ENCODE data around the gene CFAP54. TPM values are rescaled to one million over a fixed set of nuclear protein-coding genes. Genes with fewer than 3 reads are reported as not detected.

CFAP54 gene
- total and polyA plus RNA-seq, 2 donors (not counting 3 experiments of a cell fraction or from before 2014, with no cell fraction given) = 3.6 to 26.9 TPM

DNA sequence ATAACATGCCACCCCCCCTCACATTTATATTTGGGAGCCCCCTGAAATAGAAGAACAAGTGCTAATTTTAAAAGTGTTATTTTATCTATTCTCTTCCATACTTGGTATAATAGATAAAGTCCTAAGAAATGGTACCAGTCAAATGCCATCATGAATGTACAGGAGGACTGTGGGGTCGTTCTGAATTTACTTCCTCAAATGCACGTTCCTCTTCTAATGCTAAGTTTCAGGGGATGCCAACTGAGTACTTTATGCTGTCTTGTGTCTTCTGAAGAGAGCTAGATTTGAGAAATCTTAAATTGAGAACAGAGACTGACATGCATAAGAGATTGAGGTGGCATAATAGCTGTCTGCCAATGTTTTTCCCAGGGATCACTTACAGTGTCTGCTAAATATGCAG lies 59.0 kb downstream of the CFAP54 start:
- dilution Hi-C loops (cut with MboI; ENCODE audit: extremely low pct_ligation_motif_present, low sequenced_read_pairs) = no loop called here
- no TSS peak for BruUV-seq (replicated peaks)
- Histone ChIP-seq H3K4me3 (replicated peaks in 1 of 3; ENCODE audit: insufficient read depth in 1 of 3, low read depth in 1 of 3, low read length in 3 of 3) (no peak overlapping the region), H3K9ac (replicated peaks; ENCODE audit: extremely low read depth, insufficient read depth, low read length) (no peak overlapping the region), H3K9me3 (replicated peaks; ENCODE audit: control insufficient read depth, insufficient read depth, low read length) (no peaks in the 10 kb centered on the region), H2AFZ (ENCODE audit: low read depth, low read length) (no peak overlapping the region), H3K9me1 (replicated peaks; ENCODE audit: control insufficient read depth, extremely low read depth, insufficient read depth, low read length) (no peaks in the 10 kb centered on the region), H3K4me1 (ENCODE audit: control insufficient read depth, extremely low read depth, insufficient read depth, low read length) (no peaks in the 10 kb centered on the region), H3K4me2 (ENCODE audit: insufficient read depth, low read length) (no peak overlapping the region), H3K36me3 (ENCODE audit: control insufficient read depth in 2 of 2, extremely low read depth in 1 of 2, insufficient read depth in 2 of 2, low read length in 2 of 2) (no peaks in the 10 kb centered on the region), H3K27me3 (ENCODE audit: control insufficient read depth in 2 of 2, insufficient read depth in 2 of 2, low read length in 2 of 2) (no peaks in the 10 kb centered on the region), H4K20me1 (replicated peaks; ENCODE audit: control insufficient read depth, extremely low read depth, insufficient read depth, low read length) (no peaks in the 10 kb centered on the region), H3K27ac (ENCODE audit: insufficient read depth, low read depth, low read length) (no peak overlapping the region), H3K79me2 (ENCODE audit: control insufficient read depth, insufficient read depth, low read length) (no peaks in the 10 kb centered on the region)
- TF ChIP-seq JUN (IDR thresholded peaks at IDR 0.05; ENCODE audit: borderline replicate concordance, insufficient read depth, insufficient read length, low read depth) = no peak
- TF ChIP-seq, protein P1, sequence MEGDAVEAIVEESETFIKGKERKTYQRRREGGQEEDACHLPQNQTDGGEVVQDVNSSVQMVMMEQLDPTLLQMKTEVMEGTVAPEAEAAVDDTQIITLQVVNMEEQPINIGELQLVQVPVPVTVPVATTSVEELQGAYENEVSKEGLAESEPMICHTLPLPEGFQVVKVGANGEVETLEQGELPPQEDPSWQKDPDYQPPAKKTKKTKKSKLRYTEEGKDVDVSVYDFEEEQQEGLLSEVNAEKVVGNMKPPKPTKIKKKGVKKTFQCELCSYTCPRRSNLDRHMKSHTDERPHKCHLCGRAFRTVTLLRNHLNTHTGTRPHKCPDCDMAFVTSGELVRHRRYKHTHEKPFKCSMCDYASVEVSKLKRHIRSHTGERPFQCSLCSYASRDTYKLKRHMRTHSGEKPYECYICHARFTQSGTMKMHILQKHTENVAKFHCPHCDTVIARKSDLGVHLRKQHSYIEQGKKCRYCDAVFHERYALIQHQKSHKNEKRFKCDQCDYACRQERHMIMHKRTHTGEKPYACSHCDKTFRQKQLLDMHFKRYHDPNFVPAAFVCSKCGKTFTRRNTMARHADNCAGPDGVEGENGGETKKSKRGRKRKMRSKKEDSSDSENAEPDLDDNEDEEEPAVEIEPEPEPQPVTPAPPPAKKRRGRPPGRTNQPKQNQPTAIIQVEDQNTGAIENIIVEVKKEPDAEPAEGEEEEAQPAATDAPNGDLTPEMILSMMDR (IDR thresholded peaks at IDR 0.05; ENCODE audit: extremely low read depth in 1 of 2, insufficient read depth in 1 of 2, low read depth in 1 of 2, low read length in 2 of 2) = no peak
- TF ChIP-seq MYC (IDR thresholded peaks at IDR 0.05; ENCODE audit: low read depth, low read length) = no peak
- no peak for TF ChIP-seq EZH2 (IDR thresholded peaks at IDR 0.05; ENCODE audit: borderline replicate concordance, low read depth, low read length, severe bottlenecking)
- no peak for TF ChIP-seq POLR2AphosphoS5 (IDR thresholded peaks at IDR 0.05; ENCODE audit: insufficient read depth, low read depth, low read length)
- no peak for TF ChIP-seq GATA2 (IDR thresholded peaks at IDR 0.05; ENCODE audit: insufficient read depth, insufficient read length, low read depth, low read length)
- no peak for TF ChIP-seq POLR2A (IDR thresholded peaks at IDR 0.05; ENCODE audit: low read depth, low read length)
- TF ChIP-seq, protein P2, sequence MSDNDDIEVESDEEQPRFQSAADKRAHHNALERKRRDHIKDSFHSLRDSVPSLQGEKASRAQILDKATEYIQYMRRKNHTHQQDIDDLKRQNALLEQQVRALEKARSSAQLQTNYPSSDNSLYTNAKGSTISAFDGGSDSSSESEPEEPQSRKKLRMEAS (IDR thresholded peaks at IDR 0.05; ENCODE audit: insufficient read depth, insufficient read length) = no peak
- TF ChIP-seq FOS (IDR thresholded peaks at IDR 0.05; ENCODE audit: borderline replicate concordance, insufficient read depth, low read length) = no peak
- ChIA-PET CTCF (no interaction called here), POLR2A (no interaction called here)
- DNase-seq (ENCODE audit: low read depth, low spot score) (no peak), FAIRE-seq (no peak)
- intact Hi-C loops (cut with micrococcal nuclease) = no loop called here

All from endothelial cell of umbilical vein (primary cell).